ENCODE measurements around the gene NPAS3. TPM values are rescaled to one million over a fixed set of nuclear protein-coding genes. Genes with fewer than 3 reads are reported as not detected.

The NPAS3 gene
- total RNA-seq, 1 donor from 2014 or later = 2.5 TPM

- no peak for TF ChIP-seq CTCF (IDR thresholded peaks at IDR 0.05; ENCODE audit: borderline replicate concordance)
- no peak overlapping the region for H3K27ac ChIP-seq (replicated peaks)
- intact Hi-C loops (cut with micrococcal nuclease) = no loop called here
- DNase-seq = no peak
- H3K4me1 ChIP-seq = peaks cover 33% of the 10 kb centered on the region
- no peaks in the 10 kb centered on the region for H3K9me3 ChIP-seq (replicated peaks)
- H3K36me3 ChIP-seq = no peaks in the 10 kb centered on the region
- H3K4me3 ChIP-seq = no peak overlapping the region
- H3K27me3 ChIP-seq (ENCODE audit: low read depth) = no peaks in the 10 kb centered on the region
These were observed 511.2 kb downstream of the NPAS3 start for GRCh38 chr14:33449703-33450395.

- H3K4me3 ChIP-seq = no peak overlapping the region
- no peaks in the 10 kb centered on the region for H3K9me3 ChIP-seq (replicated peaks)
- peaks cover 33% of the 10 kb centered on the region for H3K4me1 ChIP-seq
- TF ChIP-seq CTCF (IDR thresholded peaks at IDR 0.05; ENCODE audit: borderline replicate concordance) = no peak
- H3K27ac ChIP-seq (replicated peaks) = no peak overlapping the region
- no peaks in the 10 kb centered on the region for H3K27me3 ChIP-seq (ENCODE audit: low read depth)
- H3K36me3 ChIP-seq = no peaks in the 10 kb centered on the region
- intact Hi-C loops (cut with micrococcal nuclease) = no loop called here
- no peak for DNase-seq
These were observed 511.7 kb downstream of the NPAS3 start for GRCh38 chr14:33450416-33450815.

- H3K27me3 ChIP-seq (ENCODE audit: low read depth) = no peaks in the 10 kb centered on the region
- no peak overlapping the region for H3K4me3 ChIP-seq
- no peaks in the 10 kb centered on the region for H3K9me3 ChIP-seq (replicated peaks)
- H3K4me1 ChIP-seq = peaks cover 33% of the 10 kb centered on the region
- no peak for DNase-seq
- no peak for TF ChIP-seq CTCF (IDR thresholded peaks at IDR 0.05; ENCODE audit: borderline replicate concordance)
- intact Hi-C loops (cut with micrococcal nuclease) = no loop called here
- H3K36me3 ChIP-seq = no peaks in the 10 kb centered on the region
- H3K27ac ChIP-seq (replicated peaks) = no peak overlapping the region
These were observed 512.5 kb downstream of the NPAS3 start for GRCh38 chr14:33451211-33451610.

- Histone ChIP-seq H3K27me3 (ENCODE audit: low read depth) (no peaks in the 10 kb centered on the region), H3K4me1 (peaks cover 33% of the 10 kb centered on the region)
- intact Hi-C loops (cut with micrococcal nuclease) = no loop called here
These were observed 514.3 kb downstream of the NPAS3 start for GRCh38 chr14:33452995-33453394.

GRCh38 chr14:33454022-33454595 lies 515.4 kb downstream of the NPAS3 start:
- Histone ChIP-seq H3K4me1 (peaks cover 28% of the 10 kb centered on the region), H3K4me3 (no peak overlapping the region), H3K27ac (replicated peaks) (no peak overlapping the region), H3K36me3 (no peaks in the 10 kb centered on the region), H3K9me3 (replicated peaks) (no peaks in the 10 kb centered on the region), H3K27me3 (ENCODE audit: low read depth) (no peaks in the 10 kb centered on the region)
- intact Hi-C loops (cut with micrococcal nuclease) = no loop called here
- no peak for DNase-seq
- no peak for TF ChIP-seq CTCF (IDR thresholded peaks at IDR 0.05; ENCODE audit: borderline replicate concordance)

More at GRCh38 chr14:33452995-33453394, 514.3 kb downstream of the NPAS3 start:
- DNase-seq = no peak
- H3K4me3 ChIP-seq = no peak overlapping the region
- no peaks in the 10 kb centered on the region for H3K36me3 ChIP-seq
- H3K27ac ChIP-seq (replicated peaks) = no peak overlapping the region
- H3K9me3 ChIP-seq (replicated peaks) = no peaks in the 10 kb centered on the region
- no peak for TF ChIP-seq CTCF (IDR thresholded peaks at IDR 0.05; ENCODE audit: borderline replicate concordance)
